SK-N-DZ (cell line): ENCODE measurements around the gene HIPK2.
"Not testable (repeated sequence)": the region's sequence is repeated elsewhere in the genome, so short reads cannot be mapped to it uniquely, and the experiment has no call there.

Experiments used
- DNase-seq: peaks from one replicate; pipeline ENCODE4 v3.0.0-alpha.2; 2015; ENCODE audit warnings: low spot score

Gene HIPK2

GRCh38 chr7:139627831-139628230 lies 150.0 kb downstream of the HIPK2 start:
- peak; percentile 78 for DNase-seq

GRCh38 chr7:139626817-139627216 lies 151.0 kb downstream of the HIPK2 start:
- DNase-seq = no peak

- no peak for DNase-seq
These were observed 154.3 kb downstream of the HIPK2 start for GRCh38 chr7:139623518-139623917.

GRCh38 chr7:139620676-139621344 lies 157.0 kb downstream of the HIPK2 start:
- DNase-seq = peak; percentile 24

- DNase-seq = no peak
These were observed 158.5 kb downstream of the HIPK2 start for GRCh38 chr7:139619367-139619657.

GRCh38 chr7:139618482-139619366 lies 159.1 kb downstream of the HIPK2 start:
- DNase-seq = peak; percentile 27

- DNase-seq = no peak
These were observed 160.7 kb downstream of the HIPK2 start for GRCh38 chr7:139617074-139617473.

- DNase-seq = no peak
These were observed 162.9 kb downstream of the HIPK2 start for GRCh38 chr7:139614886-139615285.

- DNase-seq = no peak
These were observed 163.8 kb downstream of the HIPK2 start for GRCh38 chr7:139613971-139614411.

GRCh38 chr7:139611556-139611955 lies 166.2 kb downstream of the HIPK2 start:
- DNase-seq = not testable (repeated sequence)

- no peak for DNase-seq
These were observed 167.2 kb downstream of the HIPK2 start for GRCh38 chr7:139610595-139610994.

- DNase-seq = no peak
These were observed 173.9 kb downstream of the HIPK2 start for GRCh38 chr7:139603896-139604295.

GRCh38 chr7:139603282-139603681 lies 174.5 kb downstream of the HIPK2 start:
- no peak for DNase-seq

- DNase-seq = peak; percentile 46
These were observed 175.6 kb downstream of the HIPK2 start for GRCh38 chr7:139602143-139602722.

- no peak for DNase-seq
These were observed 176.6 kb downstream of the HIPK2 start for GRCh38 chr7:139601176-139601575.

GRCh38 chr7:139600306-139600705 lies 177.5 kb downstream of the HIPK2 start:
- no peak for DNase-seq

GRCh38 chr7:139598642-139599041 lies 179.2 kb downstream of the HIPK2 start:
- DNase-seq = no peak

- DNase-seq = no peak
These were observed 180.8 kb downstream of the HIPK2 start for GRCh38 chr7:139597028-139597427.

- no peak for DNase-seq
These were observed 181.2 kb downstream of the HIPK2 start for GRCh38 chr7:139596626-139597025.

- no peak for DNase-seq
These were observed 182.0 kb downstream of the HIPK2 start for GRCh38 chr7:139595806-139596205.

- no peak for DNase-seq
These were observed 182.8 kb downstream of the HIPK2 start for GRCh38 chr7:139594911-139595476.

GRCh38 chr7:139594090-139594489 lies 183.7 kb downstream of the HIPK2 start:
- DNase-seq = no peak
